ENCODE results near the gene RAMP2.
A peak's percentile ranks its signal among the peaks of the same experiment; 100 is the strongest.

Gene RAMP2

GRCh38 chr17:42772945-42773289 lies 11.9 kb downstream of the RAMP2 start:
- no peak for DNase-seq

GRCh38 chr17:42773290-42774035 lies 12.4 kb downstream of the RAMP2 start, which contains the start of gene VPS25:
Gene VPS25, plus strand, starts transcription at chr17:42773449. Its CDS starts 27 bp downstream, at chr17:42773476.
- DNase-seq = peak; percentile 83

GRCh38 chr17:42774066-42774745 lies 13.2 kb downstream of the RAMP2 start:
- no peak for DNase-seq

- DNase-seq = no peak
Observed at GRCh38 chr17:42775534-42776098, 14.6 kb downstream of the RAMP2 start.

GRCh38 chr17:42778570-42778969 lies 17.5 kb downstream of the RAMP2 start:
- no peak for DNase-seq

- DNase-seq = no peak
Observed at GRCh38 chr17:42779304-42779935, 18.4 kb downstream of the RAMP2 start.

- no peak for DNase-seq
Observed at GRCh38 chr17:42779936-42780850, 19.2 kb downstream of the RAMP2 start, which contains the start of gene WNK4. Gene WNK4, plus strand, starts transcription at chr17:42780610. Its CDS starts 89 bp downstream, at chr17:42780699.

- no peak for DNase-seq
Observed at GRCh38 chr17:42780851-42781638, 20.0 kb downstream of the RAMP2 start.

GRCh38 chr17:42781639-42782165 lies 20.7 kb downstream of the RAMP2 start:
- no peak for DNase-seq

- no peak for DNase-seq
Observed at GRCh38 chr17:42782166-42783061, 21.4 kb downstream of the RAMP2 start.

- DNase-seq = no peak
Observed at GRCh38 chr17:42783062-42783790, 22.2 kb downstream of the RAMP2 start.

GRCh38 chr17:42783791-42784138 lies 22.7 kb downstream of the RAMP2 start:
- DNase-seq = no peak

- DNase-seq = no peak
Observed at GRCh38 chr17:42784409-42784808, 23.4 kb downstream of the RAMP2 start.

GRCh38 chr17:42784811-42785592 lies 24.0 kb downstream of the RAMP2 start:
- no peak for DNase-seq

- DNase-seq = no peak
Observed at GRCh38 chr17:42787266-42787665, 26.2 kb downstream of the RAMP2 start.

- no peak for DNase-seq
Observed at GRCh38 chr17:42791948-42792347, 30.9 kb downstream of the RAMP2 start.

GRCh38 chr17:42792545-42792944 lies 31.5 kb downstream of the RAMP2 start:
- DNase-seq = no peak

- no peak for DNase-seq
Observed at GRCh38 chr17:42795061-42795460, 34.0 kb downstream of the RAMP2 start.

GRCh38 chr17:42795465-42795864 lies 34.4 kb downstream of the RAMP2 start:
- DNase-seq = no peak
